Astrocyte of the spinal cord (primary cell): ENCODE results near the gene FRMD3.

Experiments used
- DNase-seq: peaks from one replicate; pipeline ENCODE4 v3.0.0; 2011; ENCODE audit warnings: low read depth, low spot score
- H3K4me3 ChIP-seq: 2 replicates; pipeline ENCODE4 v1.5.1; 2011; ENCODE audit warnings: low read depth, mild to moderate bottlenecking, low read length, moderate library complexity
- CTCF ChIP-seq: IDR thresholded peaks from 2 replicates; pipeline ENCODE4 v1.5.1; 2012; ENCODE audit warnings: low read depth, mild to moderate bottlenecking, low read length, inconsistent platforms
- in situ Hi-C: cut with HindIII; loops from 2 replicates; pipeline ENCODE4 v1.10.0; 2017; ENCODE audit warnings: low sequenced_read_pairs

Gene FRMD3

GRCh38 chr9:83459830-83460229 is 78.4 kb downstream of the FRMD3 start:
- no peak for TF ChIP-seq CTCF
- in situ Hi-C loops, result no loop called here
- no peak for DNase-seq
- H3K4me3 ChIP-seq, result no peak overlapping the region

GRCh38 chr9:83458530-83458929 is 79.7 kb downstream of the FRMD3 start:
- no peak overlapping the region for H3K4me3 ChIP-seq
- in situ Hi-C loops, result no loop called here
- no peak for TF ChIP-seq CTCF
- no peak for DNase-seq

DNA sequence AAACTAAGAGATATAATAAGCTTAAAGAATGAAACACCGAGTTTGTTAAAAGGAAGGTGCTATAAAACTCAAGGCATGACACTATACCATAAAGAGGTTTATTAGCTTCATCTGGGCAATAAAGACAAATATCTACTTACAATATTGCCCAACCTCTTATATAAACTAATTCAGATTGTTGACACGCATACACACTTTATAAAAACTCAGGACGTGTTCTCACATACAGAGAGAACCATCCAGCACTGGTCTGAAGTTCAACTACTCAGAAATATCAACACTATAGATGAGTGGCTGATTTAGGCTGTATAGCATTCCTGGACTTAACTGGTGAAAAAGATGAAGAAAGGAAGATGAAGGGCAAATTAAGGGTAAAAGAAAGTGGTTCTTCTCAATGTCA is 81.2 kb downstream of the FRMD3 start:
- TF ChIP-seq CTCF, result no peak
- no peak for DNase-seq
- in situ Hi-C loops, result no loop called here
- no peak overlapping the region for H3K4me3 ChIP-seq

GRCh38 chr9:83456226-83456625 is 82.0 kb downstream of the FRMD3 start:
- no peak overlapping the region for H3K4me3 ChIP-seq
- in situ Hi-C loops, result no loop called here
- DNase-seq, result no peak
- TF ChIP-seq CTCF, result no peak

DNA sequence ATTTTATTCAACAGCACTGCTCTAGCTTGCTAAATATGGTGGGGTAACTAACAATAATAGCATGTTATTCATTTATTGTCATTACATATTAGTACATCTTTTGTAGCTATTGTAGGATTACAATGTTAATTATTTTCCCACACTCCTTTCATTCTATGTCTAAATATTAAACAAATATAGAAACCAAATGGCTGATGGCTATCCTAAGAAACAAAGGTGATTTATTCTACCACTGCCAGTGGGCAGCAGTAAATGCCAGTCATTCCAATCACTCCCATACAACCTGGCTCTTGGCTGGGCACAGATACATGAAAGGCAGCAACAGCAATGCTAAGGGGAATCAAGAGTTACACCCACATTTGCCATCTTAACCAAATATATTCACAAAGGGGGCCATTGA is 84.1 kb downstream of the FRMD3 start:
- in situ Hi-C loops, result no loop called here
- TF ChIP-seq CTCF, result no peak
- H3K4me3 ChIP-seq, result no peak overlapping the region
- no peak for DNase-seq

DNA sequence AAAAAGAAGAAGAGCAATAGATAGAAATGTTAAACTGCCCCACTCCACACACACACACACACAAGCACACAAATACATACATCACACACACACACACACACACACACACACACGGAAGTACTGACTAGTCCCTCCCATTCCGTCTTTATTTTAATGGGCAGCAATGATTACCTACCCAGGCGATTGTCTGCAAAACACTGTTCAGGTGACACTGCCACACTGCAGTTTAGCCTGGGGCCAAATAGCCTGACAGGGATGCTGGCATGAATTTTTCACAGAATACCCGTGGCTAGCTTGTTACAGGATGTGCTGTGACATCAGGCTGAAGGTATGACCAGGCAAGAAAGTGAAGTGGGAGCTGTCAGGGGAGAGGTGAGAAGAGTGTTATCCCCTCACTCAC is 86.9 kb downstream of the FRMD3 start:
- TF ChIP-seq CTCF, result no peak
- DNase-seq, result no peak
- in situ Hi-C loops, result no loop called here
- H3K4me3 ChIP-seq, result no peak overlapping the region

DNA sequence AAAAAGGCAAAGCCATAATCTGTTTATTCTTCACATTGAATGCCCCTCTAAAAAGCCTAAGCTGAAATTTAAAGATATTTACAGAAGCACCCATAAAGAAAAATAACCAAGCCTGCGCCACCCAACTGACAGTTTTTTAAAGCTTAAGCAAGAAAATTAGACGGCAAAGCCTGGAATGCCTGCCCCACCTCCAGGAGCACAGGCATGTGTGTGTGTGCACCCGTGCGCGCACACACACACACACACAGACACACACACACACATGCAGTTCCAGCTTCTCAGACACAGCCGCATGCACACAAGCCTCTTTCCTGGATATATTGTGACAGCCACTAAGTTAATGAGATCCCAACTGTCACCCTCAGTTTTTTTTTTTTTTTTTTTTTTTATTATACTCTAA is 88.2 kb downstream of the FRMD3 start:
- no peak overlapping the region for H3K4me3 ChIP-seq
- TF ChIP-seq CTCF, result no peak
- in situ Hi-C loops, result no loop called here
- DNase-seq, result no peak
